Sigmoid colon (tissue), 7 donors: ENCODE data around the gene TNFRSF9. TPM values are rescaled to one million over a fixed set of nuclear protein-coding genes. Genes with fewer than 3 reads are reported as not detected.

ENCODE experiments used
- DNase-seq: peaks from one replicate; pipeline ENCODE4 v3.0.0-alpha.2; 2019
- H3K27ac ChIP-seq, 4 donors: fragments of 200-600 bp; sonication (generic); one replicate each; pipeline ENCODE4 v1.5.1; 2016 to 2019; ENCODE audit warnings: mild to moderate bottlenecking in 1 of 4
- H3K27me3 ChIP-seq, 3 donors: fragments of 200-600 bp; sonication (generic); one replicate each; pipeline ENCODE4 v1.5.1; 2019; ENCODE audit warnings: mild to moderate bottlenecking in 1 of 3
- H3K36me3 ChIP-seq, 4 donors: fragments of 200-600 bp; sonication (generic); one replicate each; pipeline ENCODE4 v1.5.1; 2016 to 2019
- H3K4me1 ChIP-seq, 4 donors: fragments of 200-600 bp; sonication (generic); one replicate each; pipeline ENCODE4 v1.5.1; 2017 to 2019
- H3K4me3 ChIP-seq, 4 donors: fragments of 200-600 bp; sonication (generic); one replicate each; pipeline ENCODE4 v1.5.1; 2017 to 2019; ENCODE audit warnings: mild to moderate bottlenecking in 2 of 4, moderate library complexity in 1 of 4
- H3K9me3 ChIP-seq, 4 donors: fragments of 200-600 bp in 3 of 4; sonication (generic) in 3 of 4; one replicate each; pipeline versions ENCODE4 v1.5.1 to v1.6.1; 2013 to 2019
- CTCF ChIP-seq, 4 experiments: fragments of 450-650 bp in 3 of 4; fragments of 200-600 bp in 1 of 4; IDR thresholded peaks; one replicate each; pipeline ENCODE4 v1.5.1; 2016 to 2019; ENCODE audit warnings: antibody characterized with exemption in 4 of 4, mild to moderate bottlenecking in 3 of 4, moderate library complexity in 2 of 4
- EP300 ChIP-seq, 4 donors: sonication (generic); formaldehyde crosslinking; IDR thresholded peaks; one replicate each; pipeline ENCODE4 v1.6.1; 2017; ENCODE audit warnings: antibody characterized with exemption in 4 of 4
- POLR2A ChIP-seq, 2 donors: fragments of 450-650 bp; IDR thresholded peaks; one replicate each; pipeline ENCODE4 v1.6.1; 2016; ENCODE audit warnings: antibody characterized with exemption in 2 of 2, mild to moderate bottlenecking in 2 of 2, moderate library complexity in 2 of 2
- POLR2AphosphoS5 ChIP-seq, 4 donors: sonication (generic); formaldehyde crosslinking; IDR thresholded peaks; one replicate each; pipeline ENCODE4 v1.6.1; 2017; ENCODE audit warnings: antibody characterized with exemption in 4 of 4
- WGBS, 2 donors: extraction: QIAGEN DNeasy Blood & Tissue Kit; methylation state at CpG; one replicate each; pipeline ENCODE4 v1.1.7; 2013; 5-methylcytosine and 5-hydroxymethylcytosine counted together
- intact Hi-C: fragments of 100-400 bp; cut with DNase I; formaldehyde crosslinking; loops from one replicate; pipeline ENCODE4 v1.15.1; 2023
- polyA plus RNA-seq, 3 donors: library from polyadenylated mRNA; stranded (reverse); fragments of 200-250 nt; gene quantifications; one replicate each; pipeline ENCODE4 v1.2.3, GENCODE V29; 2013
- total RNA-seq, 4 donors: library from RNA; depleted of rRNA; stranded (reverse); fragments of >200 nt; gene quantifications; one replicate each; pipeline ENCODE4 v1.1.0, GENCODE V29; 2016
- donor health status: healthy with polysubstance abuse.
- donor health status: Bipolar disorder and iron deficiency.
- donor health status: healthy.

The TNFRSF9 gene
- total and polyA plus RNA-seq, 7 donors, result 1.2 to 1.7 TPM; not detected in 5

DNA sequence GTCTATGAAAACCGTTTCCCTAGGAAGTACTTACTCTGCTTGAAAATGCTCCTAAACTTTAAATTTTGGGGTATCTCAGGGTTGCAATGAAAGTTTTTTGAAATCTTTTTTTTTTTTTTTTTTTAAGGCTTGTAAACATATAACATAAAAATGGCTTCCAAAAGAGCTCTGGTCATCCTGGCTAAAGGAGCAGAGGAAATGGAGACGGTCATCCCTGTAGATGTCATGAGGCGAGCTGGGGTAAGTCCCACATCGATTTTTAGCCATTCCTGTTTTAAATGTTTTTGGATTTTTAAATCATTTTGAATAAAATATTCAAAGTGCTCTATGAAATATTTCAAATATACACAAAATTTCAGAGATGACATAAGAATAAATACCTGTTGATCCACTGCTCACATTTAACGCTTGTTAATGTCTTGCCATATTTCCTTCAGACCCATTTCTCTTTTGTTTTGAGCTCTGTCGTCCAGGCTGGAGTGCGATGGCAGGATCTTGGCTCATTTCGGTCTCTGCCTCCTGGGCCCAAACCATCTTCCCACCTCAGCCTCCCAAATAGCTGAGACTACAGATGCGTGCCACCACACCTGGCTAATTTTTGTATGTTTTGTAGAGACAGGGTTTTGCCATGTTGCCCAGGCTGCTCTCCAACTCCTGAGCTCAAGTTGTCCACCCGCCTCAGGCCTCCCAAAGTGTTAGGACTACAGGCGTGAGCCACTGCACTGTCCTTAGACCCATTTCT lies 22.2 kb upstream of the TNFRSF9 start:
- Histone ChIP-seq H3K27ac (peak overlapping the region in 2 of 4 donors; percentile 95 to 96), H3K27me3 (no peaks in the 10 kb centered on the region), H3K9me3 (no peaks in the 10 kb centered on the region), H3K4me1 (peaks cover 0 to 40% (median 23%) of the 10 kb centered on the region in 4 donors), H3K4me3 (peak overlapping the region; percentile 69 to 86 (median 84)), H3K36me3 (peaks cover 0 to 48% (median 25%) of the 10 kb centered on the region in 4 donors)
- intact Hi-C loops, result no loop called here
- WGBS, 2 donors, result 85% methylated on average over 11 of the region's 11 CpGs
- peak; percentile 38 for DNase-seq
- no peak for TF ChIP-seq CTCF (IDR thresholded peaks at IDR 0.05)
- TF ChIP-seq EP300 (IDR thresholded peaks at IDR 0.05), result no peak
- TF ChIP-seq POLR2A (IDR thresholded peaks at IDR 0.05), result no peak
- no peak for TF ChIP-seq POLR2AphosphoS5 (IDR thresholded peaks at IDR 0.05)

DNA sequence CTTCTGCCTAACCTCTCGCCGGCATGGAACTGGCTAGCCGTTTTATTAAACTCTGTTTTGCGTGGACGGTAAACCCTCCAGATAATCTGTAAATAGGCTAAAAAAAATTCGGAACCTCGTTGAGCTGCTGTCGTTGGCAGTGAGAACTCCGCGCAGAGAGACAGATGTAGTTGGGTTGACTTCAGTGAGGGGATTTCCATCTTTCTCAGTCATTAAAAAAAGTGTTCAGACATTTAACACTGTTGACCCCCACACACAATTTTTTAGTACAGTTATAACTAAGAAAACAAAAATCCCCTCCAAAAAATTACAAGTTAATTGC lies 21.3 kb upstream of the TNFRSF9 start:
- intact Hi-C loops, result no loop called here
- H3K4me1 ChIP-seq, result peaks cover 0 to 37% (median 23%) of the 10 kb centered on the region in 4 donors
- H3K4me3 ChIP-seq, result peak overlapping the region; percentile 69 to 86 (median 84)
- DNase-seq, result no peak
- H3K27ac ChIP-seq, result peak overlapping the region; percentile 92 to 97 (median 96)
- TF ChIP-seq CTCF (IDR thresholded peaks at IDR 0.05), result no peak
- TF ChIP-seq POLR2AphosphoS5 (IDR thresholded peaks at IDR 0.05), result no peak
- TF ChIP-seq EP300 (IDR thresholded peaks at IDR 0.05), result no peak
- TF ChIP-seq POLR2A (IDR thresholded peaks at IDR 0.05), result no peak
- 0% methylated on average over 10 of the region's 10 CpGs for WGBS, 2 donors
- peaks cover 0 to 40% (median 25%) of the 10 kb centered on the region in 4 donors for H3K36me3 ChIP-seq
- H3K9me3 ChIP-seq, result no peaks in the 10 kb centered on the region
- no peaks in the 10 kb centered on the region for H3K27me3 ChIP-seq

DNA sequence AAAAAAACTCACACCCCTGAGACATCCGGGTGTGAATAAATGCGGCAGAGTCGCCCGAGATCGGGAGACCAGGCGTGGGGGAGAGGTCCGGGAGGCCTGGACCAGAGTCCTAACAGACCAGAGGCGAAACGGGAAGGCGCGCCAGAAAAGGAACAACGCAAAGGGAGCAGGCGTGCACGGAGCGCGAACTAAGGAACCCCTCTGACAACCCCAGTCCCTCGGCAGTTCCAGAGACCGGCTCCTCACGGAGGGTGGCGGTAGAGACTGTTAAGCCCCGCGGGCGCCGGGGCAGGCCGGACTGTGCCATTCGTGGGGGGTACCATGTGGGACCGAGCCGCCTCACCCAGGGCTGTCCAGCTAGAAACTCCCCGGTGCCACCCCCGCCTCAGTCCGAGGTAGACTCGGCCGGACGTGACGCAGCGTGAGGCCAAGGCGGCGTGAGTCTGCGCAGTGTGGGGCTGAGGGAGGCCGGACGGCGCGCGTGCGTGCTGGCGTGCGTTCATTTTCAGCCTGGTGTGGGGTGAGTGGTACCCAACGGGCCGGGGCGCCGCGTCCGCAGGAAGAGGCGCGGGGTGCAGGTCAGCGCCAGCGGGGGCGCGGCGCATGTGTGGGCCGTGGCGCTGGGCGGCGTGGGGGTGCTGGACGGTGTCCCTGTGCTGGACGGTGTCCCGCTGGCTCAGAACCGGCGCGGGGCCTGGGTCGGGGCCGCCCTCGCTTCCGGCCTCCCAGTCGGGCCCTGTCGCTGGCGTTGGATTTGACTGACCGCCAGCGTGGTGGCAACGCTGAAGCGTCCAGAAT lies 20.8 kb upstream of the TNFRSF9 start, which contains the start of gene PARK7:
Gene PARK7, plus strand, starts transcription at position 496 of the 798 bp plus-strand sequence. CDS start 1,075 bp downstream, outside the sequence.
- peak within 1 kb of the TSS; percentile 69 to 86 (median 84) for H3K4me3 ChIP-seq
- H3K36me3 ChIP-seq, result peaks cover 0 to 36% (median 25%) of the 10 kb centered on the region in 4 donors
- intact Hi-C loops, result no loop called here
- TF ChIP-seq CTCF (IDR thresholded peaks at IDR 0.05) (peak in 2 of 4 experiments; percentile 32 to 48), POLR2A (IDR thresholded peaks at IDR 0.05) (peak; percentile 92 to 93), EP300 (IDR thresholded peaks at IDR 0.05) (peak in 1 of 4 donors; percentile 62), POLR2AphosphoS5 (IDR thresholded peaks at IDR 0.05) (peak; percentile 89 to 96 (median 94))
- WGBS, 2 donors, result 0% methylated on average over 81 of the region's 81 CpGs
- H3K4me1 ChIP-seq, result peaks cover 0 to 36% (median 23%) of the 10 kb centered on the region in 4 donors
- peak within 1 kb of the TSS; percentile 92 to 97 (median 96) for H3K27ac ChIP-seq
- no peaks in the 10 kb centered on the region for H3K9me3 ChIP-seq
- DNase-seq, result peak; percentile 100
- no peaks in the 10 kb centered on the region for H3K27me3 ChIP-seq

DNA sequence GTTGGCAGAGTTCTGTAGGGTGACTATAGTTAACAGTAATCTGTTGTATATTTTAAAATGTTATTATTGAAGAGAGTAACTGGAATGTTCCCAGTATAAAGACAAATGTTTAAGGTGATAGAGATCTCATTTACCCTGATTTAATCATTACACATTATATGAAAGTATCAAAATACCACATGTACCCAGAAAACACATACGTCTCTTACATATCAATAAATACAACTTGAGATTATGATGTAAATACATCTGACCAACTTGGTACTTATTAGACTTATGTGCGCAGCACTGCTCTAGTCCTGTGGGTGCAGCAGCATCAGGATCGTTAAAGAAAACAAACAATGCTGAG lies 20.2 kb upstream of the TNFRSF9 start:
- H3K4me1 ChIP-seq, result peaks cover 0 to 36% (median 23%) of the 10 kb centered on the region in 4 donors
- H3K27me3 ChIP-seq, result no peaks in the 10 kb centered on the region
- TF ChIP-seq POLR2A (IDR thresholded peaks at IDR 0.05) (no peak), EP300 (IDR thresholded peaks at IDR 0.05) (no peak), POLR2AphosphoS5 (IDR thresholded peaks at IDR 0.05) (no peak), CTCF (IDR thresholded peaks at IDR 0.05) (no peak)
- no peaks in the 10 kb centered on the region for H3K9me3 ChIP-seq
- H3K27ac ChIP-seq, result peak overlapping the region; percentile 92 to 97 (median 96)
- intact Hi-C loops, result no loop called here
- WGBS, 2 donors, result 0% methylated on average over 3 of the region's 3 CpGs
- peaks cover 0 to 30% (median 23%) of the 10 kb centered on the region in 4 donors for H3K36me3 ChIP-seq
- peak overlapping the region; percentile 69 to 86 (median 84) for H3K4me3 ChIP-seq
- no peak for DNase-seq
